Activated CD4-positive, alpha-beta T cell treated with anti-CD3 and anti-CD28 coated beads, Interleukin-2, amount 50 U/mL, for 16 hours (primary cell): ENCODE data around the gene DIP2A.

ENCODE experiments used
- DNase-seq: peaks from one replicate; pipeline ENCODE4 v3.0.0-alpha.2; 2020

DIP2A gene

DNA sequence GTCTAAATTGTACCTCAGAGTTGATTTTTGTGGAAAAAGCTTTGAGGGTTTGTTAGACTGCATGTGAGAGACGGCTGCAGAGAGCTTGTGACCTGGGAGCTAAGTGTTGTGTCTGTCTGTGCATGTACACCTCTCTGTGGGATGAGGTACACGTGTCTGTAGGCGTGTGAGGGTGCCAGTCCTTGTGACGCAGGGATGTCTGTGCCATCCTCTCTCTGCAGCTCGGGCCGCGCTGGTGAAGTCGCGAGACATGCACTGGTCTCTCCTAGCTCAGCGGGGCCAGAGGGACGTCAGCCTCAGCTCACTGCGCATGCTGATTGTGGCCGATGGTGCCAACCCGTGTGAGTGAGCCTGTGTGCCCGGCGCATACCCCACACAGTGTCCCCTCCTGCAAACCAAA lies 79.6 kb downstream of the DIP2A start:
- no peak for DNase-seq

DNA sequence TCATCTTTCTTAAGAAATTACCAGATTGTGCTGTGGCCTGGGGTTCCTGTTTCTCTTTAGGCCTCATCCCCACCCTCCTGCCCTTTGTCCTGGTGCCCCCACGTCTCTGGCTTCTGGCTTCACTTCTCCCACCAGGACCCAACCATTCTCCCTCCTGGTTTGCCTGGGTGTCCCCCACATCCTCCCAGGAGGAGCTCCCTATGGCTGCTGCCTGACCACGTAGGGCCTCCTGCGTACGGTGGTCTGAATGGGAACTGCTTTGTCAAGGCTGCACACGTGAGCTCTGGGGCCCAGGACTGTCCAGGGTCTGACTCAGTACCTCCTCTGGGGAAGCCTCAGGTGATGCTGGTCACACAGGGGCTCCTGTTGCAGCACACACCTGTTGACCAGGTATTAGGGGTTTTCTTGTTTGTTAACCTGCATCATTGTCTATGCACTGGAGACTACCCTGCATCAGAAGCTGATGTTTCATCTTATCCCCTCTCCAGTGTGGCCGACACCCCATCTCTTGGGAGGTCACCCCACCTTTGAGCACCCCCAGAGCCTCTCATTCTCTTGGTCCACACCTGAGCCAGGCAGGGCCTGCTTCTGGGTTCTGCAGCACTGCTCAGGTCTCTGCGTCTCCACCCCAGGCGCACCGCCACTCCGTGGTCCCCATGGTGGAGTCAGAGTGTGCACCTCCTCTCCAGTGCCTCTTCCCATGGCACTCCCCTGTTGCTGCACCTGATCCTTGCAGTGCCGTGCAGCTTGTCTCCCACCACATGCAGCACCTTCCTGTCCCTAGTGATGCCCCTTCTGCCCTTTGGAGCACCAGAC lies 80.4 kb downstream of the DIP2A start:
- no peak for DNase-seq

DNA sequence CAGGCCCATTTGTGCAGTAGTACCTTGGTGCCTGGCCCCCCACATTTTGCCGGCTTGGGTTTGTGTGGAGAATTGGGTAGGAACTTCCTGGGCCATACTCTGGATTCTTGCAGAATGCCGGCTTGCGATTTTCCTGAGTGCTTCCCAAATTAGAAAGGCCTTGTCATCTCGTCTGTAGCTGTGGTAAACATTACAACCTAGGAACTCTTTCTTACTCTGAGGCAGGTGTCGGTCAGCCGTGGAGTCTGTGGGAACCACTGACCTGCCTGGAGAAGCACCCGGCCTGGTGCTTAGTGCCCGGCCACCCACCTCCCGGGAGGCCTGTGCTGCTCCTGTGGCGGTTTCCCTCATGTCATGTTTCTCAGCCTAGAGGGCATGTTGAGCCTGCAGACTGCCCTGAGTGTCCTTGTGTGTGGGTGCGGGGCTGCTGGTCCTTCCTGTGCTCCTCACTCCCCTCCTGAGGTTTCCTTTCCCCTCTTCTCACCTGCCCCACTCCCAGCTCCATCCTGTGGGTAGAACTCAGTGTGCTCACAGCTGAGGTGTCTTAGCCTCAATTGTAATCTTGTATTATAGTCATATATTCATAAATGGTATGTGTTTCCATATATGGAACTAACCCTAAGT lies 81.5 kb downstream of the DIP2A start:
- DNase-seq: no peak

DNA sequence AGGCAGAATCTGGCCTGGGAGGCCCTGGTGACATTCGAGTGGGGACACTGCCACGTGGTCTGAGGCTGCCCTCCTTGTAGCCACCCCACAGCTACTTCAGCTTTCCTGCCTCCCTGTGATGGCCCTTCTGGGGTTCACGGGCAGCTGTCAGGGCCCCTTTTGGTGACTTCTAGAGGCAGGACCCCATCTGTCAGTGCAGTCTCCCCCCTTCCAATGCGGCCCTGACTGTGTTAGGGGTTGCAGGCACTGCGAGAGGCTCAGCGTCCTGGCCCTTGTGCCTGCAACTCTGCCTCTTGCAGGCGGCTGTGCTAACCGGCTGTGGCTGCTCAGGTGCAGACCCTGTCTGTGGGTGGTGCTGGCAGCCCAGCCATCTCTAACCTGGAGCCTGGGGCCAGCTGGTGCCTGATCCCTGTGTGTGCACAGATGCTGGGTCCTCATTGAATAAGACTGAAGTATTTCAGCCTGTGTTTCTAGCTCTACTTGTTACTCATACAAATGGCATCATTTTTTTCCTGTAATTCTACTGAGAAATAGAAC lies 84.0 kb downstream of the DIP2A start:
- DNase-seq: no peak

DNA sequence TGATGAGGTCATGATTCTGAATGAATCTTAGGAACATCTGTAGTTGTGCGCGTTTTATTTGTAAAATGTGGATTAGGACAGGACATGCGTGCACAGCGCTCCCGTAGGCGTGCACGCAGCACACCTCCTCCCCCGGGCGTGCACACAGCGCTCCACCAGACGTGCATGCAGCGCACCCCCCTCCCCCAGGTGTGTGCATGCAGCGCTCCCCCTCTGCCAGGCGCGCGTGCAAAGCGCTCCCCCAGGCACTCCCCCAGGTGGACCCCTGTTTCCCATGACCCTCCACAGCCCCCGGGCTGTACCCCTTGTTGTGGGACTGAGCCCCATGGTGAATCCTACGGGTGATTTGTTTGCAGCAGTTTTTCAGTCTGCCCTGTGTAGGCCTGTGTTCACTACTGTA lies 84.6 kb downstream of the DIP2A start:
- DNase-seq: no peak

DNA sequence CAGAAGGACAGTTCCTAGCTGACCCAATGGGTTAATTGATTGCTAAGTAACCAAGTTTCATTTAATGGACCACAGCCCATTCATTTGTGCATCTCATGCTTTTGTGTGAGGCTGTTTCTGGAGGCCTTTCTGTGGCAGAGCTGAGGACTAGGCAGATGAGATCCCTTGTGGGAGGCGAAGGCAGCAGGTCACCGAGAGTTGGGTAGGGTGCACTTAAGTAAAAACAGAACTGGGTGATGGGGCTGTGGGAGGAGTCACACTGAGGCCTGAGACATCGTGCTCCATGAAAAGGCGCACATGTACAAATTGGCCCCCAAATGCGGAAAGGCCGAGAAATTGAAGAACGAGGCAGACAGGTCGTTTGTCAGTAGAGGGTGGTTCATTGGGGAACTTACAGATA lies 85.3 kb downstream of the DIP2A start:
- no peak for DNase-seq

DNA sequence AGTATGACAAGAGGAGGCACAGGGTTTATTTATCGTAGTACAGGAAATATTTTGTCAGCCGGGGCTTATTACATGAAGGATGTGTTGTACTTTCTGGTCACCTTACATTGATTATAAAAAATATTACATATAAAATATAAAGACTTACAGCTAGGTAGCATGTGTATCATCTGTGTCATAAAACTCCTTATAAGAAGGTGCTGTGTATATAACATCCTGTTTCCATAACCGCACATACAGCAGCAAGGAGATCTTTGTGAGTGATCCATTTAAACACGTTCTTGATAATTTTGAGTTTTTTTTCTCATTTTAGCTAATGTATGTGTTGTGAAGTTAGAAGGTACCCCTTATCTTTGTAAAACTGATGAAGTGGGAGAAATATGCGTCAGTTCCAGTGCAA lies 86.1 kb downstream of the DIP2A start:
- no peak for DNase-seq

DNA sequence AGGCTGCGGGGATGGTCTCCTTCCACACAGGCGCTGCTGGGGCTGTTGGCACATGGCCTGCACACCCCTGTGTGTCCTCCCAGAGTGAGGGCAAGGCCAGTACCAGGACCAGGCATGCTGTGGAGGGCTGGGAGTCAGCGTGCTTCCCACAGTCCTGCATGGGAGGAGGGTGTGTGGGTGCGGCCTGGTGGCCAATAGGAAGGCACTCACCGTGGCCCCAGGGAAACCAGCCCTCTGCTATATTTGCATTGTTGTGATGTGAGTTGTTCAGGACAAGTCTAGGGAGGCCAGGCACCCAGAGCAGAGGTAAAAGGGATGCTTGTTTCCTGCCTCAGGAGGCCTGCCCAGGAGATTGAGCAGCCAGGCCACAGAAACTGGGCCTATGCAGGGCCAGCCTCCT lies 86.7 kb downstream of the DIP2A start:
- DNase-seq: no peak

DNA sequence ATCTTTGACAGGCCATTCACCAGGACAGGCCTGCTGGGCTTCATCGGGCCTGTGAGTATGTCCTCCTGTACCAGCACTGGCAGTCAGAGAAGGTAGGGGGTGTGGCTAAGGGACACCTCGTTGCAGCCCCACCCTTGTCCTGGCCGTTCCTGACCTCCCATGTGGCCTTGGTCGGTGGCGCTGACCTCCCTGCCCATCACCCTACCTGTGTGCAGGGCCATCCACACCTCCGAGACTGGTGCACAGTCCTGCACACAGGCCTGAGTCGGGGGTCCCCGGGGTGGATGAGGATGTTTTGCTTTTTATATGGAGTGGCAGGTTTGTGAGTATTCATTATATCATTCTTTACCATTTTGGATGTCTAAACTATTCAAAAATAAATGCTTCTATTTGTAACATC lies 87.2 kb downstream of the DIP2A start:
- no peak for DNase-seq

DNA sequence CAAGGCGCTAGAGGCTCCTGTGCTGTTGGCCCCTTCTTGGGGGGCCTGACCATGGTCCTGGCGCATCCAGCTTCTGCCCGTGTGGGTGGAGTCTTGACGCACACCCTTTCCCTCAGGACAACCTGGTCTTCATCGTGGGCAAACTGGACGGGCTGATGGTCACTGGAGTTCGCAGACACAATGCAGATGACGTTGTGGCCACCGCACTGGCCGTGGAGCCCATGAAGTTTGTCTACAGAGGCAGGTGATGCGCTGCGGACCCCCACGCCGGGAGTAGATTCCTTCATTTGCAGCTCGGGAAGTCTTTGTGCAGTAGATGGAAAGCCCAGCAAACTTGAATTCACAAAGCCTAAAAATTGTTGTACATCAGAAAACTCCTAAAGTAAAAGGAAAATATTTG lies 88.1 kb downstream of the DIP2A start:
- DNase-seq: no peak

DNA sequence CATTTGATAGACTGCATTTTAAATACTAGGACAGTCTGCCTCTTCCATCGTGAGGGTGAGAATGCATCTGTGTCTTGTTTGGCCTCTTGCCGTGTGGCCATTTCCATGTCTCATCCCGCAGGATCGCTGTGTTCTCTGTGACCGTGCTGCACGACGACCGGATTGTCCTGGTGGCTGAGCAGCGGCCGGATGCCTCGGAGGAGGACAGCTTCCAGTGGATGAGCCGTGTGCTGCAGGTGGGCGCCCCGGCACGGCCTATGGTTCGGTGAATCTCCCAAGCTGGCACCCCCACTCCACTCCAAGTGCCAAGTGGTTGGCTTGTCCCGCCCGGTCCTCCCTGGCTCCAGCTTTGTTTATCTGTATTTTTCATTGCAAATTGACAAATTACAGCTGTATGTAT lies 91.0 kb downstream of the DIP2A start:
- no peak for DNase-seq

DNA sequence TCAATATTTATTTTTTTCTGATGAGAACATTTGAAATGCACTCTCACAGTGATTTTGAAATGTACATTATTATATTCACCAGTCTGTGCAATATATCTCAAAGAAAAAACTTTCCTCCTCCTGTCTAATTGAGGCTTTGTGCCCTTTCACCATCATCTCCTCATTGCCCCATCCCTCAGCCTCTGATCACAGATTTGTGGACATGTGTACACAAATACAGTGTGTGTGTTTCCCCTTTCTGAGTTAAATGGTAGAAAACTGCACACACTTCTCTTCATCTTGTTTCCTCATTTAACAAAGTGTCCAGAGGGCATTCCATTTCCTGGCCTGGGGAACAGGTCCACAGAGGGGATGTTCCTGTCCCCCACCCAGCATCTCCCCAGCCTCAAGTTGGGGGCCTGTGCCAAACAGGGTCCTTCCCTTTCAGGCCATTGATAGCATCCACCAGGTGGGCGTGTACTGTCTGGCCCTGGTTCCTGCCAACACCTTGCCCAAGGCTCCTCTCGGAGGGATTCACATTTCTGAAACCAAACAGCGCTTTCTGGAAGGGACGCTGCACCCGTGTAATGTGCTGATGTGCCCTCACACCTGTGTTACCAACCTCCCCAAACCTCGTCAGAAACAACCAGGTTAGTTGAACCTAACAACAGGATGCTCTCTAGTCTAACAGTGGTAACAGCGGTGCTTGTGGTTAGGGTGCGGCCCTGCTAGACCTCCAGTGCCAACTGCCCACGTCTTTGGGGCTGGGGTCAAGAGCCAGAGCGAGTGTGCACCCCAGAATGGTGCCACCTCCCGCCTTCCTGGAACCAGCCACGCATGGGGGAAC lies 91.6 kb downstream of the DIP2A start:
- DNase-seq: peak; percentile 18

DNA sequence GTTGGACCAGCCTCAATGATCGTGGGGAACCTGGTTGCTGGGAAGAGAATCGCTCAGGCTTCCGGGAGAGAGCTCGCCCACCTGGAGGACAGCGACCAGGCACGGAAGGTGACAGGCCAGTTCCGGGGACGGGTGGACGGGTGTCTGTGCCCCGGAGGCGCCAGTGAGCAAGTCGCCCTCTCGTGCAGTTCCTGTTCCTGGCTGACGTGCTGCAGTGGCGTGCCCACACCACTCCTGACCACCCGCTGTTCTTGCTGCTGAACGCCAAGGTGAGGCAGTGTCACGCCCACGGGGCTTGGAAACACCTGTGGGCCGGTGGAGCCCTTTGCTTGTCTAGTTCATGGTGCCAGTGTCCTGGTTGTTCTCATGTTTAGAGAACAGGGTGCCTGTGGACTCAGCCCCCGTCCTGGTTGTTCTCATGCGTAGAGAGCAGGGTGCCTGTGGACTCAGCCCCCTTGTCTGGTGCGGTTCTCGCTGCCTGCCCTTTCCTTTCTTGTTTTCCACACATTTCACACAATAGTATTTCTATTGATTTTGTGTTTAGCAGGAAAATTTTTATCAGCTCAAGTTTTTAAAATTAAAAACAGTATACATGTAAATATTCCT lies 93.0 kb downstream of the DIP2A start:
- DNase-seq: no peak

DNA sequence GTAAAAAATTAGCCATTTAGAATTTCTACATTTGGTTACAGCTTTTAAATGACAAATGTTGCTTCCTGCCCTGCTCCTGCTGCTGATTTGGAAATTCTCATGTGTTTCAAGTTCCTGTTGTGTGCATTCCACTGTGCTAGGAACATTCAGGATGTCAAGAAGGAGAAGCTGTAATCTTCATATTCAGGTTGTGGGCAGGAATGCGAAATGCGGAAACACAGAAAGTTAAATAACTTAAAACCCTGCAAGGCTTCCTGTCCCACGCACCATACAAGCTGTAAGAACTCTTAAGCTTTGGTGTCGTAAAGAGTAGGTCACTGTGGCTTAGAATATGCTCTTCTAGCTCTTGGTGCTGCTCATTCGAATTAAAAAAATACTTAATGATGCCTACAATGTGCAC lies 93.6 kb downstream of the DIP2A start:
- DNase-seq: no peak

DNA sequence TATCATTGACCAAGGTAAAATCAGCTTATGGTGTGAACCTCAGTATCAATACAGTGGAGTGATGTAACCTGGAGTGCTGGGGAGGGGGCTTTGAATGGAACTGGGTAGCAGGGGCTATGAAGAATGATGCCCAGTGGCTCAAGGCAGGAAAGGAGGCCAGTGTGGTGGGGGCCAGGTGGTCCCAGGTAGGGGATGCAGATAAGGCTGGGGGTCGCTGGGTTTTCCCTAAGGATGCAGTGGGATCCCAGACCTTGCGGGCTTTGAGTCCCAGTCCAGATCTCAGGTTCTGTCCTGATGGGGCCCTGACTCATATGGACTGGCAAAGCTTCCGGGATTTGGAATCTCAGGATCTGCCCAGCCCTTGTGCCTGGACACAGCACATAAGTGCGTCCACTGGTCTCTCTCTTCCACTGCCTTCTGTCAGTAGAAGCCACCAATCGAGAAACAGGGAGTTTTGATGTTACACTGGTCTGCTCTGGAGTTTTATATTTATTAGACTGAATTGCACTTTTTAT lies 94.2 kb downstream of the DIP2A start:
- DNase-seq: no peak

DNA sequence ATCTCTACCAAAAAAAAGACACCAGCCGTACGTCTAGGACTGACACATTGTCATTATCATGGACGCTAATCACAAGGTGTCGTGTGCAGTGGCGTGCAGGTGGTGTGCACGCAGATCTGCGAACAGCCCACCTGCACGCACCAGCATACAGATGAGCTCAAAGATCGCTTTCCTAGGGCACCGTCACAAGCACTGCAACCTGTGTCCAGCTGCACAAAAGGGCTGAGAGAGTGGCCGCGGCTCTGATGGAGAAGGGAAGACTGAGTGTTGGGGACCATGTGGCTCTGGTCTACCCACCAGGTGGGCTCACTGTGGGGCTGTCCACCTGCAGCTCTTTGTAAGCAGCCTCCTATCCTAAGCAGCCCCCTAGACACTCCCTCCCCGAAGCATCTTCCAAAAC lies 95.3 kb downstream of the DIP2A start:
- no peak for DNase-seq

DNA sequence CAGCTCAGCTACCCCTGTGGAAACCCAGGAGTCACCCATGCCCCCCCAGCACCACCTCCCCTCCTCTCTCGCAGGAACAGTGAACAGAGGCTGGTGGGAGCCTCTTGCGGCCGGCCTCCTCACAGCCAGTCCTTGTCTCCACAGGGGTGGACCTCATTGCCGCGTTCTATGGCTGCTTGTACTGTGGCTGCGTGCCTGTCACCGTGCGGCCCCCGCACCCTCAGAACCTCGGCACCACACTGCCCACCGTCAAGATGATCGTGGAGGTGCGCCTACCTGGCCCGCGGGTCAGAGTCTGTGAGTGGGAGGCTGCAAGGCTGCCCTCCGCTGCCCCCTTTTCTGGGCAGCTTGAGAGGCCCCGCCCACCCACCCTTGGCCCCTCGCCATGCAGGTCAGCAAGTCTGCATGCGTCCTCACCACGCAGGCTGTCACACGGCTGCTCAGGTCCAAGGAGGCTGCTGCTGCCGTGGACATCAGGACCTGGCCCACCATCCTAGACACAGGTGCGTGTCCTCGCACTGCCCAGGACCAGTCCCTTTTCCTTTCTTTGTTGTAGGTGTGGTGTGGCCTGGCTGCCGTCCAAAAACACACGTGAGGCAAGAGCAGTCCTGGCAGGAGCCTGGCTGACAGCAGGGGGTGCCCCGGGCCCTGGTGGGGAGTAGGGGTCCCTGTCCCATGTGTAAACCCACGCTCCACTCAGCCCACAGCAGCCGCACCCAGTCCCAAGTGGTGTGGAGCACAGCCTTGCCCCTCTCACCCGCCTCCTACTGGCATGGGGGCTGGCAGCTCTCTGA lies 95.9 kb downstream of the DIP2A start:
- DNase-seq: no peak

DNA sequence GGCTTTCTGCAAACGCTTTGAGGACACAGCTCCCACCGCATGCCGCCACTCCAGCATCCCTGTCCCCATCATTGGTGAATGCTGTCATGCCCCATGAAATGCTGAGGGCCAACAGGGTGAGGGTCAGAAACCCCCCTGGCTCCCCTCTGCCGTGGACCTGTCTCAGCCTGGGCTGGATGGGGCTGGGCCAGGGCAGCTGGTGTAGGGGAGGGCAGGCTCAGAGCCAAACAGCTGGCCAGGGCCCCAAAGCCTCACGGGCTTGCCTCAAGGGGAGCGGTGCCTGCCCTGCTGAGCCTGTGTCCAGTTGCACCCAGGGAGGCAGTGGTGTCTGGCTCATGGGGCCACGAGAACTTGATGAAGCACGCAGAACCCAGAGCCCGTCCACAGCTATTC lies 96.5 kb downstream of the DIP2A start:
- DNase-seq: no peak

DNA sequence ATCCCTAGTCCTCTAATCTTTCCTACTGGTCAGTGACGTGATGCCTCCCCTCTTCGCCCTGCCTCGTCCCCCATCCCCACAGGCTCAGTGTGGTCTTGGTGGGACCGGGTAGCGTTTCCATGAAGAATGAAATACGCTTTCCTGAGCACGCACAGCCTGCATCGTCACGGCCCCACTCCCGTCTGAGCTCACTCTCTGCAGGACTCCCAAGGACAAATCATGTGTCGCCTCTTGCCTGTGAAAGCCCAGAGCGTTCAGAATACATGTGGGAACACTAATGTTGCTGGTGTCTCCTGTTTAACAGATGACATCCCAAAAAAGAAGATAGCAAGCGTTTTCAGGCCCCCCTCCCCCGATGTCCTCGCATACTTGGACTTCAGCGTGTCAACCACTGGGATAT lies 97.0 kb downstream of the DIP2A start:
- DNase-seq: no peak

DNA sequence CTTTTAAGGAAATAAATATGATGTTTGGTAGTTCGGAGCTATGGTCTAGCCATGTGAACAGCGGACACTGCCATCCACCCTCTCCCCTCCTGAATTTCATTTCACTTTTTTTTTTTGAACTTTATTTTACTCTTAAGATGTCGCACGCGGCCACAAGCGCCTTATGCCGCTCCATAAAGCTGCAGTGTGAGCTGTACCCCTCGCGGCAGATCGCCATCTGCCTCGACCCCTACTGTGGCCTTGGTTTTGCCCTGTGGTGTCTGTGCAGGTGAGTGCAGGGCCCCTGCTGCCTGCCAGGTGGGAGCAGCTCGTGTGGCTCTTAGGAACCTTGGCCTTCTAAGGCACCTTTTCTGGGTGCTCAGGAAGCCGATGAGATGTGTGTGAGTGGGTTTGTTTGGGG lies 98.1 kb downstream of the DIP2A start:
- DNase-seq: no peak

DNA sequence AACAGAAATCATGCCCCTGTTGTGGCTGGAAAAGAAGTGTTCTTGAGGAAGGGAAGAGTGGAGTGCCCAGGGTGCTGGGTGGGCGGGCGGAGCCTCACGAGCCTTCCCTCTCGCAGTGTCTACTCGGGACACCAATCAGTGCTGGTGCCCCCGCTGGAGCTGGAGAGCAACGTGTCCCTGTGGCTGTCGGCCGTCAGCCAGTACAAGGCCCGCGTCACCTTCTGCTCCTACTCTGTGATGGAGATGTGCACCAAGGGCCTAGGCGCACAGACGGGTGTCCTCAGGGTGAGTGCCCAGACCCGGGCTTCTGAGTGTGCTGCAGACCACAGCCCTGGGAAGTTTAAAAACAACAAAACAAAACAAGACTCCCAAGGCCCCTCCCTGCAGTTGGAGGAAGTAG lies 98.8 kb downstream of the DIP2A start:
- no peak for DNase-seq

DNA sequence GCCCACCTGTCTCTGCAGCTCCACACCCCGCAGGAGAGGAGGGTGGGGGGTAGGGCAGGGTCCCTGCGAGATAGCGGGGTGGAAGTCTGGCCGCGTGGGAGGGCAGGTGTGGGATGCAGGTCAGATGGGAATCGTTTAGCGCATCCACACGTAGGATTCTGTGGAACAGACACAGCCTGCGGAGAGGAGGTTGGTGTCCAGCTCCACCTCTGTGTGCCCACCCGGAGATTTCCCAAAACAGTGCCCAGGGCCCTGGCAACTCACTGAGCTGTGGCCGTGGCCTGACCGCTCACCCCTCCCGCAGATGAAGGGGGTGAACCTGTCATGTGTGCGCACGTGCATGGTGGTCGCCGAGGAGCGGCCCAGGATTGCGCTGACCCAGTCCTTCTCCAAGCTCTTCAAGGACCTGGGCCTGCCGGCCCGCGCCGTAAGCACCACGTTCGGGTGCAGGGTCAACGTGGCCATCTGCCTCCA lies 99.3 kb downstream of the DIP2A start:
- no peak for DNase-seq
